Measurements from ENCODE around the gene AP5M1.

The AP5M1 gene

GRCh38 chr14:57302883-57303282, 34.1 kb downstream of the AP5M1 start:
- in situ Hi-C loops (cut with HindIII; ENCODE audit: low sequenced_read_pairs), result no loop called here
- TF ChIP-seq CTCF (IDR thresholded peaks at IDR 0.05; ENCODE audit: low read depth, low read length), result no peak
- no peak overlapping the region for H3K4me3 ChIP-seq (ENCODE audit: low read depth, low read length)
- no peak for DNase-seq (ENCODE audit: low read depth, low spot score)

GRCh38 chr14:57314396-57315089, 45.8 kb downstream of the AP5M1 start:
- no peak for TF ChIP-seq CTCF (IDR thresholded peaks at IDR 0.05; ENCODE audit: low read depth, low read length)
- in situ Hi-C loops (cut with HindIII; ENCODE audit: low sequenced_read_pairs), result no loop called here
- H3K4me3 ChIP-seq (ENCODE audit: low read depth, low read length), result no peak overlapping the region
- no peak for DNase-seq (ENCODE audit: low read depth, low spot score)

GRCh38 chr14:57317248-57317833, 48.6 kb downstream of the AP5M1 start:
- in situ Hi-C loops (cut with HindIII; ENCODE audit: low sequenced_read_pairs), result no loop called here

GRCh38 chr14:57319636-57320192, 50.9 kb downstream of the AP5M1 start:
- no peak for DNase-seq (ENCODE audit: low read depth, low spot score)
- in situ Hi-C loops (cut with HindIII; ENCODE audit: low sequenced_read_pairs), result no loop called here
- TF ChIP-seq CTCF (IDR thresholded peaks at IDR 0.05; ENCODE audit: low read depth, low read length), result no peak
- H3K4me3 ChIP-seq (ENCODE audit: low read depth, low read length), result no peak overlapping the region

More at GRCh38 chr14:57317248-57317833, 48.6 kb downstream of the AP5M1 start:
- no peak overlapping the region for H3K4me3 ChIP-seq (ENCODE audit: low read depth, low read length)
- TF ChIP-seq CTCF (IDR thresholded peaks at IDR 0.05; ENCODE audit: low read depth, low read length), result peak; percentile 86
- peak; percentile 82 for DNase-seq (ENCODE audit: low read depth, low spot score)

GRCh38 chr14:57323721-57324120, 55.0 kb downstream of the AP5M1 start:
- H3K4me3 ChIP-seq (ENCODE audit: low read depth, low read length), result no peak overlapping the region
- no peak for TF ChIP-seq CTCF (IDR thresholded peaks at IDR 0.05; ENCODE audit: low read depth, low read length)
- in situ Hi-C loops (cut with HindIII; ENCODE audit: low sequenced_read_pairs), result no loop called here
- no peak for DNase-seq (ENCODE audit: low read depth, low spot score)

GRCh38 chr14:57326253-57326652, 57.5 kb downstream of the AP5M1 start:
- DNase-seq (ENCODE audit: low read depth, low spot score), result no peak
- in situ Hi-C loops (cut with HindIII; ENCODE audit: low sequenced_read_pairs), result no loop called here
- no peak overlapping the region for H3K4me3 ChIP-seq (ENCODE audit: low read depth, low read length)
- no peak for TF ChIP-seq CTCF (IDR thresholded peaks at IDR 0.05; ENCODE audit: low read depth, low read length)
